ENCODE measurements around the gene TEX51. TPM values are rescaled to one million over a fixed set of nuclear protein-coding genes. Genes with fewer than 3 reads are reported as not detected.

TEX51 gene
- total and polyA plus RNA-seq, 2 donors from 2014 or later: 2.1 TPM; not detected in 1

- no peaks in the 10 kb centered on the region for H3K9me3 ChIP-seq (ENCODE audit: control insufficient read depth in 2 of 3, insufficient read depth in 1 of 3, low read length in 3 of 3)
- H3K27me3 ChIP-seq (ENCODE audit: control insufficient read depth, insufficient read depth, low read length): no peaks in the 10 kb centered on the region
- peak in 2 of 5 donors; percentile 7 to 39 for DNase-seq
- H3K36me3 ChIP-seq (ENCODE audit: control insufficient read depth in 2 of 3, insufficient read depth in 3 of 3, low read length in 3 of 3): no peaks in the 10 kb centered on the region
- H3K27ac ChIP-seq (ENCODE audit: low read depth in 2 of 2, low read length in 2 of 2): no peak overlapping the region
- intact Hi-C loops (cut with DNase I): no loop called here
- H3K9ac ChIP-seq (ENCODE audit: low read length in 3 of 3): no peak overlapping the region
- peaks cover 0 to under 1% (median 0%) of the 10 kb centered on the region in 3 donors for H3K4me1 ChIP-seq (ENCODE audit: control insufficient read depth in 2 of 3, insufficient read depth in 2 of 3, low read depth in 1 of 3, low read length in 3 of 3)
- TF ChIP-seq CTCF (IDR thresholded peaks at IDR 0.05; ENCODE audit: borderline replicate concordance, extremely low read depth, insufficient read depth): no peak
- H3K4me3 ChIP-seq (ENCODE audit: low read length in 3 of 3): no peak overlapping the region
- no peak for FAIRE-seq
Observed at GRCh38 chr2:126893153-126893552, 5.5 kb upstream of the TEX51 start.

- DNase-seq (peak in 1 of 5 donors; percentile 2), FAIRE-seq (no peak)
- H3K27me3 ChIP-seq (ENCODE audit: control insufficient read depth, insufficient read depth, low read length): no peaks in the 10 kb centered on the region
- H3K4me3 ChIP-seq (ENCODE audit: low read length in 3 of 3): no peak overlapping the region
- intact Hi-C loops (cut with DNase I): no loop called here
- H3K27ac ChIP-seq (ENCODE audit: low read depth in 2 of 2, low read length in 2 of 2): no peak overlapping the region
- TF ChIP-seq CTCF (IDR thresholded peaks at IDR 0.05; ENCODE audit: borderline replicate concordance, extremely low read depth, insufficient read depth): no peak
- no peaks in the 10 kb centered on the region for H3K36me3 ChIP-seq (ENCODE audit: control insufficient read depth in 2 of 3, insufficient read depth in 3 of 3, low read length in 3 of 3)
- H3K9me3 ChIP-seq (ENCODE audit: control insufficient read depth in 2 of 3, insufficient read depth in 1 of 3, low read length in 3 of 3): no peaks in the 10 kb centered on the region
- no peak overlapping the region for H3K9ac ChIP-seq (ENCODE audit: low read length in 3 of 3)
- H3K4me1 ChIP-seq (ENCODE audit: control insufficient read depth in 2 of 3, insufficient read depth in 2 of 3, low read depth in 1 of 3, low read length in 3 of 3): peaks cover 0 to 4% (median 0%) of the 10 kb centered on the region in 3 donors
Observed at GRCh38 chr2:126893606-126894005, 5.1 kb upstream of the TEX51 start.

- no peak overlapping the region for H3K27ac ChIP-seq (ENCODE audit: low read depth in 2 of 2, low read length in 2 of 2)
Observed at GRCh38 chr2:126894082-126894481, 4.6 kb upstream of the TEX51 start.

More at GRCh38 chr2:126894082-126894481, 4.6 kb upstream of the TEX51 start:
- peaks cover 0 to 4% (median 0%) of the 10 kb centered on the region in 3 donors for H3K4me1 ChIP-seq (ENCODE audit: control insufficient read depth in 2 of 3, insufficient read depth in 2 of 3, low read depth in 1 of 3, low read length in 3 of 3)
- no peak for TF ChIP-seq CTCF (IDR thresholded peaks at IDR 0.05; ENCODE audit: borderline replicate concordance, extremely low read depth, insufficient read depth)
- H3K36me3 ChIP-seq (ENCODE audit: control insufficient read depth in 2 of 3, insufficient read depth in 3 of 3, low read length in 3 of 3): no peaks in the 10 kb centered on the region
- FAIRE-seq (no peak), DNase-seq (no peak)
- intact Hi-C loops (cut with DNase I): no loop called here
- no peaks in the 10 kb centered on the region for H3K9me3 ChIP-seq (ENCODE audit: control insufficient read depth in 2 of 3, insufficient read depth in 1 of 3, low read length in 3 of 3)
- H3K9ac ChIP-seq (ENCODE audit: low read length in 3 of 3): no peak overlapping the region
- no peaks in the 10 kb centered on the region for H3K27me3 ChIP-seq (ENCODE audit: control insufficient read depth, insufficient read depth, low read length)
- no peak overlapping the region for H3K4me3 ChIP-seq (ENCODE audit: low read length in 3 of 3)

Measured in kidney (tissue), 14 donors.